Activated CD4-positive, alpha-beta T cell treated with anti-CD3 and anti-CD28 coated beads for 1 hour (primary cell): ENCODE measurements around the gene MYOM3.

Source experiments
- DNase-seq: peaks from one replicate; pipeline ENCODE4 v3.0.0-alpha.2; 2020

The MYOM3 gene

GRCh38 chr1:24095140-24095859 lies 16.6 kb downstream of the MYOM3 start:
- DNase-seq = no peak

GRCh38 chr1:24094554-24094953 lies 17.4 kb downstream of the MYOM3 start:
- DNase-seq = no peak

- DNase-seq = no peak
Observed at GRCh38 chr1:24093732-24094131, 18.2 kb downstream of the MYOM3 start.

GRCh38 chr1:24092979-24093378 lies 19.0 kb downstream of the MYOM3 start:
- DNase-seq = no peak

GRCh38 chr1:24091971-24092482 lies 19.9 kb downstream of the MYOM3 start:
- DNase-seq = no peak

- no peak for DNase-seq
Observed at GRCh38 chr1:24090736-24091135, 21.2 kb downstream of the MYOM3 start.

GRCh38 chr1:24089743-24090555 lies 22.0 kb downstream of the MYOM3 start:
- DNase-seq = no peak

- no peak for DNase-seq
Observed at GRCh38 chr1:24089027-24089742, 22.8 kb downstream of the MYOM3 start.

GRCh38 chr1:24086466-24086865 lies 25.5 kb downstream of the MYOM3 start:
- DNase-seq = no peak

- no peak for DNase-seq
Observed at GRCh38 chr1:24085546-24085945, 26.4 kb downstream of the MYOM3 start.

GRCh38 chr1:24085007-24085406 lies 26.9 kb downstream of the MYOM3 start:
- DNase-seq = no peak

GRCh38 chr1:24084050-24084449 lies 27.9 kb downstream of the MYOM3 start:
- DNase-seq = no peak

- DNase-seq = no peak
Observed at GRCh38 chr1:24082372-24082771, 29.6 kb downstream of the MYOM3 start.

GRCh38 chr1:24081190-24081589 lies 30.7 kb downstream of the MYOM3 start:
- DNase-seq = no peak

GRCh38 chr1:24080131-24080530 lies 31.8 kb downstream of the MYOM3 start:
- DNase-seq = no peak

- DNase-seq = no peak
Observed at GRCh38 chr1:24077278-24077978, 34.5 kb downstream of the MYOM3 start.

- no peak for DNase-seq
Observed at GRCh38 chr1:24075946-24076345, 36.0 kb downstream of the MYOM3 start.

GRCh38 chr1:24075590-24075854 lies 36.4 kb downstream of the MYOM3 start:
- DNase-seq = no peak

- no peak for DNase-seq
Observed at GRCh38 chr1:24074817-24075589, 36.9 kb downstream of the MYOM3 start.

GRCh38 chr1:24074196-24074595 lies 37.7 kb downstream of the MYOM3 start:
- DNase-seq = no peak

- DNase-seq = no peak
Observed at GRCh38 chr1:24071941-24072340, 40.0 kb downstream of the MYOM3 start.

- DNase-seq = peak; percentile 47
Observed at GRCh38 chr1:24070821-24071393, 41.0 kb downstream of the MYOM3 start.
